K562 treated with DMSO at 1 percent for 24 hours (cell line): ENCODE measurements around the gene FAM83E. TPM values are rescaled to one million over a fixed set of nuclear protein-coding genes. Genes with fewer than 3 reads are reported as not detected.

Experiments
- total RNA-seq: library from RNA; unstranded; fragments of 300-600 nt; gene quantifications from 2 replicates; pipeline ENCODE4 v1.2.3, GENCODE V29; 2022; ENCODE audit warnings: low read depth; ENCODE audit not compliant: insufficient read depth

FAM83E gene
- 0.41 TPM in 1 of 2 replicates, not detected in the other for total RNA-seq

DNA sequence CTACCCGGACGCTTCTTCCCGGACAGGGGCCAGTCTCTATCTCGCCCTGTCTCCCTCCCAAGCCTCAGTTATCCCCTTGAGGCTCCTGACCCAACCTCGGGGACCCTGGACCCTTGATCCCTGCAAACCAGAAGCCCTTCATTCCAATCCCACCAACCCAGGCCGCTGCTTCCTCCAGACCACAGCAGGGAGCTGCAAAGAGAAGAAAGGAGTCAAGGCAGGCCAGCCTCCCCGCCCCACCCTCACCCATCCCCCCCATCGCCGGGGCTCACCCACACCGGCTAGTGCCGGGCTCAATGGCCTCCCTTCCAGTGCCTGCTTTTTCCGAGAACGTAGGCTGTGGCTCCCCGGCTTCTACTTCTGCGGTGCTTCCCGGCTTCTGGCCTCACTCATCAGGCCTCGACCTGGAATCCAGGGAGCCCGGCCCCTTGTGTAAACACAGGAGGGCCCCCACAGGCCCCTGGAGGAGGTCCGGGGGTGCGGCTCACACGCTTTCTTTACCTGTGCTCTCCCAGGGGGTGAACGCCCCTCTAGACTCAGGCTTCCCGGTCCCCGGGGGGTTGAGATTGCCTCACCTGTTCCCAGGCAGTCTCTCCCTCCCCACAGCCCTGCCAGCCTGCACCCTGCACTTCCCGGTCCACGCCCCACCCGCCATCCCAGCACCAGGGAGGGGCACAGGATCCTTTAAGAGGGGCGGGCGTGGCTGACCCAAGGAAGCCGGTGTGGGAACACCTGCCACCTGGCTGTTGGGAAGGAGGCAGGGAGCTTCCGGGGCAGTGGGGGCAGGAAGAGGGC lies at the start of gene FAM83E:
Gene FAM83E, minus strand, starts transcription at position 641 of the 795 bp plus-strand sequence. CDS start 1,704 bp downstream, outside the sequence.

GRCh38 chr19:48646001-48646721 lies 31.3 kb upstream of the FAM83E start, which contains the start of gene CA11:
Gene CA11, minus strand, starts transcription at chr19:48646187. Its CDS starts 555 bp downstream, at chr19:48645632.

DNA sequence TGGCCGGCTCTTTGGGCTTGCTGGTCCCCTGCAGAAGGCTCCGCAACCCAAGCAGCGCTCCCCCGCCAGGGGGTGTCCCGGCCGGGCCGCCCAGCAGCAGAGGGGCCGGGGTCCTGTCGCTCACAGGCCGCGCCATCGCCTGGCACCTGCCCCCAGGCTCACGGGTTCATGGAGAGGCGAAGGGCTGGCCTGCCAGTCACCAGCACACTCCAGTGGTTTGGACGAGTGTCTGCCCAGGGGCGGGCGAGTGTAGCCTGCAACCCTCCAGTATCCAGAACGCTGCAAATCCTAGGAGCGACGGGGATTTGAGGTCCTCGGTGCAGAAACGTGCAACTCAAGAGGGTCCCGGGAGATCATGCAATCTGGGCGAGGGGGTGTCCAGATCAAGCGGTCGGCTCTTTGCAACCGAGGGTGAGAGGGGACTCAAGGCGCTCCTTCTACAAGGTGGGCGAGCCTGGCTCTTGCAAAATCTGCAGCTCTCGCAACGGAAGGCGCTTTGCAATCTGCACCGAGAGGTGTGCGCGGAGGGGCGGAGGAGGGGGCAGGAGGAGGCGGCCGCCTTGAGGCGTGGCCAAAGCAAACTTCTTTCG lies 22.1 kb upstream of the FAM83E start, which contains the start of gene DBP:
Gene DBP, minus strand, starts transcription at position 521 of the 590 bp plus-strand sequence. Its CDS starts 385 bp downstream, at position 136.

DNA sequence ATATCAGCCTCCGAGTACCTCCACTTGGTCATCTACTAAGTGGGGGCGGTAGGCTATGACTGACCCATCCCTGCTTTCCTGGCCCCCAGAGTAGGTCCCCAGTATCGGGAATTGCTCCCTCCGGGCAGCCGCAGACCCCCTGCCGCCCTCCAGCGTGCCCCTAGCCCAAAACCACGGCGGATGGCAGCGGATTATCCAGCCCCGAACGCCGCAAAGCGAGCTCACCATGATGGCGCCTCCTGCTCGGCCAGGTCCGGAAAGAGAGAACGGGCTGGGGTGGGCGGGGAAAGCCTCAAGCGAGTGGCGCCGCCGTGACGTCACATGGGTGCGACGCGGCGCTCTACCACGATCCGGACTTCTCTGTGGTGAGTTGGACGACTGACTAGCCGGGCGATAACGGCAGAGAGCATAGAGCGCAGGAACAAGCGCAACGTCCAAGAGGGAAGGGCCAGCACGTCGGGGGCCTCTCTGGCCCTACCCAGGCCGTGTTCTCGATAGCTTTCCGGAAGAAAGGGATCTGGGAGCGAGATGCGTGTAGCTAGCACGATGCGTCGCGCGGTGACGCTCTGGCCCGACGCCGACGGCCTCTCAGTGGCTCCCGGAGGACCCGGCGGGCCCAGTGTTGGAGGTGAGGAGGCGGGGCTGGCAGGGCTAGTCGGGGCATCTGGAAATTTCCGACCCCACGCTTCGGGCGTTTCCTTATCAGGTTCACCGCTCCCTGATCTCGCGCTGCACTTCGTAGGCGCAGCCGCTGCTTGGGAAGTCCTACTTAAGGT lies 4.2 kb upstream of the FAM83E start, which contains the start of the genes RPL18 and SPHK2:
Gene RPL18, minus strand, starts transcription at position 263 of the 776 bp plus-strand sequence. Its CDS starts 35 bp downstream, at position 228.
Gene SPHK2, plus strand, starts transcription at position 591 of the 776 bp plus-strand sequence. CDS start 1,009 bp downstream, outside the sequence.

GRCh38 chr19:48606463-48607358 lies 8.2 kb downstream of the FAM83E start, which contains the start of gene SPACA4:
Gene SPACA4, plus strand, starts transcription at chr19:48606742. Its CDS starts 237 bp downstream, at chr19:48606979.

Other genes starting within 250 kb of the FAM83E start
- 200 and 223 TPM in 2 replicates for gene KDELR1, start 223.5 kb downstream of the FAM83E start, total RNA-seq
- 29.6 and 31.6 TPM in 2 replicates for gene GRIN2D, start 221.4 kb downstream of the FAM83E start, total RNA-seq
- 23.9 and 24.2 TPM in 2 replicates for gene GRWD1, start 169.1 kb downstream of the FAM83E start, total RNA-seq
- 2.5 and 2.7 TPM in 2 replicates for gene KCNJ14, start 159.5 kb downstream of the FAM83E start, total RNA-seq
- gene CYTH2, start 145.7 kb downstream of the FAM83E start, total RNA-seq, result 76.9 and 80.9 TPM in 2 replicates
- 12.2 and 15.6 TPM in 2 replicates for gene LMTK3, start 103.2 kb downstream of the FAM83E start, total RNA-seq
- gene SULT2B1, start 62.9 kb downstream of the FAM83E start, total RNA-seq, result 1.4 and 2.1 TPM in 2 replicates
- gene SPACA4, start 8.3 kb downstream of the FAM83E start, total RNA-seq, result not detected in 2 replicates
- 5,284 and 5,688 TPM in 2 replicates for gene RPL18, start 4.1 kb upstream of the FAM83E start, total RNA-seq
- 14.6 and 15.0 TPM in 2 replicates for gene SPHK2, start 4.4 kb upstream of the FAM83E start, total RNA-seq
- gene DBP, start 22.3 kb upstream of the FAM83E start, total RNA-seq, result 17.2 and 17.8 TPM in 2 replicates
- gene CA11, start 31.1 kb upstream of the FAM83E start, total RNA-seq, result 10.8 and 16.2 TPM in 2 replicates
- gene NTN5, start 57.9 kb upstream of the FAM83E start, total RNA-seq, result 0.58 and 1.2 TPM in 2 replicates
- gene FUT2, start 80.9 kb upstream of the FAM83E start, total RNA-seq, result 0.30 and 1.4 TPM in 2 replicates
- gene MAMSTR, start 104.6 kb upstream of the FAM83E start, total RNA-seq, result 0.47 and 1.1 TPM in 2 replicates
- gene RASIP1, start 125.5 kb upstream of the FAM83E start, total RNA-seq, result 10.2 and 11.7 TPM in 2 replicates
- gene IZUMO1, start 131.8 kb upstream of the FAM83E start, total RNA-seq, result 0.65 TPM in 1 of 2 replicates, not detected in the other
- gene FUT1, start 137.6 kb upstream of the FAM83E start, total RNA-seq, result 8.7 and 9.8 TPM in 2 replicates
- gene FGF21, start 140.4 kb upstream of the FAM83E start, total RNA-seq, result 0.72 TPM in 1 of 2 replicates, not detected in the other
- 77.3 and 83.0 TPM in 2 replicates for gene BCAT2, start 196.0 kb upstream of the FAM83E start, total RNA-seq
- 1.1 TPM in 1 of 2 replicates, not detected in the other for gene HSD17B14, start 221.4 kb upstream of the FAM83E start, total RNA-seq